A673 (cell line): ENCODE measurements around the gene MYCT1. TPM values are rescaled to one million over a fixed set of nuclear protein-coding genes. Genes with fewer than 3 reads are reported as not detected.

Experiments
- BruUV-seq: library from RNA; stranded (reverse); fragments of 400-500 nt; replicated peaks from 2 replicates; lab custom pipeline; 2021; lab: Mats Ljungman, UMichigan
- CTCF ChIA-PET: fragments of 300-600 bp; sonication (Branson Sonifier 250); formaldehyde crosslinking; loops from one replicate; lab custom pipeline; 2022; ENCODE audit warnings: antibody characterized with exemption; lab: Charles Lee
- POLR2A ChIA-PET: fragments of 300-600 bp; sonication (Branson Sonifier 250); formaldehyde crosslinking; loops from one replicate; lab custom pipeline; 2022; ENCODE audit warnings: antibody characterized with exemption; ENCODE audit not compliant: low non-redundant PET; lab: Charles Lee
- DNase-seq: peaks from one replicate; pipeline ENCODE4 v3.0.0-alpha.2; 2015; ENCODE audit warnings: low spot score
- H3K27ac ChIP-seq: fragments of 200-600 bp; sonication (generic); 2 replicates; pipeline ENCODE4 v1.5.1; 2016; ENCODE audit warnings: mixed run types, low read depth, mild to moderate bottlenecking, mixed read lengths, antibody characterized with exemption, low read length; ENCODE audit not compliant: poor library complexity, severe bottlenecking
- H3K27me3 ChIP-seq: fragments of 200-600 bp; sonication (generic); replicated peaks from 2 replicates; pipeline ENCODE4 v1.6.1; 2017; ENCODE audit warnings: mixed run types, low read depth, mild to moderate bottlenecking, mixed read lengths, antibody characterized with exemption, low read length; ENCODE audit not compliant: insufficient read depth, poor library complexity
- H3K36me3 ChIP-seq: fragments of 200-600 bp; sonication (generic); 2 replicates; pipeline ENCODE4 v1.6.1; 2016; ENCODE audit warnings: mixed run types, mild to moderate bottlenecking, mixed read lengths, antibody characterized with exemption, low read length; ENCODE audit not compliant: insufficient read depth, poor library complexity, severe bottlenecking
- H3K4me1 ChIP-seq: fragments of 200-600 bp; sonication (generic); 2 replicates; pipeline ENCODE4 v1.6.1; 2017; ENCODE audit warnings: mixed run types, mild to moderate bottlenecking, mixed read lengths, antibody characterized with exemption, low read length; ENCODE audit not compliant: insufficient read depth, poor library complexity, severe bottlenecking
- H3K4me3 ChIP-seq: fragments of 200-600 bp; sonication (generic); 2 replicates; pipeline ENCODE4 v1.5.1; 2016; ENCODE audit warnings: low read depth, mixed run types, mild to moderate bottlenecking, mixed read lengths, low read length; ENCODE audit not compliant: poor library complexity, severe bottlenecking
- H3K9me3 ChIP-seq: fragments of 200-600 bp; sonication (generic); 2 replicates; pipeline ENCODE4 v1.6.1; 2016; ENCODE audit warnings: mixed run types, low read depth, mild to moderate bottlenecking, mixed read lengths, antibody characterized with exemption, low read length; ENCODE audit not compliant: poor library complexity, severe bottlenecking
- CTCF ChIP-seq: fragments of 300-800, 200-600 bp; sonication (generic); conservative IDR thresholded peaks from 2 replicates; pipeline ENCODE4 v1.5.1; 2017; ENCODE audit warnings: low read depth, mild to moderate bottlenecking, antibody characterized with exemption, low read length, moderate library complexity, mixed read lengths
- EZH2 ChIP-seq: fragments of 200-600 bp; sonication (generic); IDR thresholded peaks from 2 replicates; pipeline ENCODE4 v1.6.1; 2017; ENCODE audit warnings: borderline replicate concordance, low read depth, mild to moderate bottlenecking, mixed read lengths, antibody characterized with exemption, low read length; ENCODE audit not compliant: poor library complexity, severe bottlenecking
- intact Hi-C: fragments of 100-400 bp; cut with micrococcal nuclease; formaldehyde crosslinking; loops from one replicate; pipeline ENCODE4 v1.10.0; 2022; ENCODE audit not compliant: unreplicated experiment
- total RNA-seq: library from RNA; stranded (reverse); gene quantifications from 2 replicates; pipeline ENCODE4 v1.2.3, GENCODE V29; 2021

MYCT1 gene
- total RNA-seq, 1 experiment from 2014 or later, result not detected

GRCh38 chr6:152748843-152749242 lies 51.1 kb downstream of the MYCT1 start:
- ChIA-PET CTCF (interaction anchor here (0.9 kb wide), 1 partner anchor 199 kb away, joined by 3 read pairs; no protein-coding TSS in a partner anchor), POLR2A (no interaction called here)
- Histone ChIP-seq H3K9me3 (no peaks in the 10 kb centered on the region), H3K36me3 (no peaks in the 10 kb centered on the region), H3K4me1 (no peaks in the 10 kb centered on the region), H3K4me3 (no peak overlapping the region), H3K27me3 (no peaks in the 10 kb centered on the region), H3K27ac (no peak overlapping the region)
- intact Hi-C loops, result loop anchor here (2.0 to 5.0 kb wide), 2 partner anchors 148 to 278 kb away; no protein-coding TSS in a partner anchor
- DNase-seq, result peak; percentile 21
- TF ChIP-seq CTCF (peak; percentile 45; the same call in 1 of the 2 replicates), EZH2 (no peak)
- BruUV-seq, result no TSS peak

- Histone ChIP-seq H3K36me3 (no peaks in the 10 kb centered on the region), H3K27me3 (no peaks in the 10 kb centered on the region), H3K9me3 (no peaks in the 10 kb centered on the region), H3K4me1 (no peaks in the 10 kb centered on the region), H3K4me3 (no peak overlapping the region), H3K27ac (no peak overlapping the region)
- ChIA-PET POLR2A (no interaction called here), CTCF (interaction anchor here (0.9 kb wide), 1 partner anchor 199 kb away, joined by 3 read pairs; no protein-coding TSS in a partner anchor)
- TF ChIP-seq CTCF, result no peak
- TF ChIP-seq EZH2, result no peak
- DNase-seq, result no peak
- intact Hi-C loops, result loop anchor here (2.0 to 5.0 kb wide), 2 partner anchors 148 to 277 kb away; no protein-coding TSS in a partner anchor
- no TSS peak for BruUV-seq
These were observed 51.6 kb downstream of the MYCT1 start for GRCh38 chr6:152749336-152749735.

- Histone ChIP-seq H3K27me3 (peaks cover 6% of the 10 kb centered on the region), H3K4me1 (no peaks in the 10 kb centered on the region), H3K4me3 (no peak within 1 kb of the TSS), H3K9me3 (no peaks in the 10 kb centered on the region), H3K36me3 (no peaks in the 10 kb centered on the region), H3K27ac (no peak within 1 kb of the TSS)
- ChIA-PET CTCF (no interaction called here), POLR2A (no interaction called here)
- no peak for TF ChIP-seq EZH2
- no peak for TF ChIP-seq CTCF
- BruUV-seq, result no TSS peak
- intact Hi-C loops, result loop anchor here (1.0 kb wide), 1 partner anchor 198 kb away; no protein-coding TSS in a partner anchor
- peak; percentile 56 for DNase-seq
These were observed 53.0 kb downstream of the MYCT1 start, which contains the start of gene VIP for GRCh38 chr6:152750694-152751093. Gene VIP, plus strand, starts transcription at chr6:152750797. Its CDS starts 1,381 bp downstream, at chr6:152752178.
